Right atrium auricular region (tissue), 2 donors: ENCODE results near the gene MPZL1. TPM values are rescaled to one million over a fixed set of nuclear protein-coding genes. Genes with fewer than 3 reads are reported as not detected.

Experiments
- DNase-seq: peaks from one replicate; pipeline ENCODE4 v3.0.0-alpha.2; 2019; ENCODE audit warnings: low spot score
- H3K27ac ChIP-seq, 2 donors: fragments of 200-600 bp; sonication (generic); 1 replicate in 1 of 2; 2 replicates in 1 of 2; pipeline ENCODE4 v1.5.1; 2016 to 2019
- H3K27me3 ChIP-seq, 2 donors: fragments of 200-600 bp; sonication (generic); one replicate each; pipeline versions ENCODE4 v1.5.1 to v1.6.0; 2017 to 2019
- H3K36me3 ChIP-seq: fragments of 200-600 bp; sonication (generic); one replicate; pipeline ENCODE4 v1.5.1; 2016
- H3K4me1 ChIP-seq, 2 donors: fragments of 200-600 bp; sonication (generic); one replicate each; pipeline versions ENCODE4 v1.5.1 to v1.6.0; 2017 to 2019
- H3K4me3 ChIP-seq, 2 donors: fragments of 200-600 bp; sonication (generic); 1 replicate in 1 of 2; 2 replicates in 1 of 2; pipeline ENCODE4 v1.5.1; 2017 to 2019; ENCODE audit warnings: mild to moderate bottlenecking in 1 of 2, moderate library complexity in 1 of 2
- H3K9me3 ChIP-seq, 2 donors: fragments of 200-600 bp; sonication (generic); one replicate each; pipeline ENCODE4 v1.5.1; 2019
- CTCF ChIP-seq, 2 donors: fragments of 200-600 bp; sonication (generic); IDR thresholded peaks; one replicate each; pipeline ENCODE4 v1.5.1; 2019; ENCODE audit warnings: antibody characterized with exemption in 2 of 2
- total RNA-seq, 2 donors: library from RNA; depleted of rRNA; stranded (reverse); fragments of >200 nt; gene quantifications; one replicate each; pipeline ENCODE4 v1.1.0, GENCODE V29; 2016

MPZL1 gene
- total RNA-seq, 2 donors from 2014 or later, result 22.4 to 52.0 TPM

- no peak for TF ChIP-seq CTCF (IDR thresholded peaks at IDR 0.05)
- no peak overlapping the region for H3K27ac ChIP-seq
- no peaks in the 10 kb centered on the region for H3K36me3 ChIP-seq
- no peak overlapping the region for H3K4me3 ChIP-seq
- no peak for DNase-seq
- peaks cover 0 to 40% of the 10 kb centered on the region in 2 donors for H3K4me1 ChIP-seq
- no peaks in the 10 kb centered on the region for H3K27me3 ChIP-seq
- H3K9me3 ChIP-seq, result no peaks in the 10 kb centered on the region
Observed at GRCh38 chr1:167798952-167799351, 77.2 kb downstream of the MPZL1 start.

- TF ChIP-seq CTCF (IDR thresholded peaks at IDR 0.05), result no peak
- no peak for DNase-seq
- Histone ChIP-seq H3K27ac (no peak overlapping the region), H3K27me3 (no peaks in the 10 kb centered on the region), H3K4me1 (peaks cover 0 to 40% of the 10 kb centered on the region in 2 donors), H3K36me3 (no peaks in the 10 kb centered on the region), H3K4me3 (no peak overlapping the region), H3K9me3 (no peaks in the 10 kb centered on the region)
Observed at GRCh38 chr1:167799747-167800146, 78.0 kb downstream of the MPZL1 start.

- Histone ChIP-seq H3K4me3 (no peak overlapping the region), H3K36me3 (no peaks in the 10 kb centered on the region), H3K27ac (peak overlapping the region in 1 of 2 donors; percentile 6), H3K27me3 (no peaks in the 10 kb centered on the region), H3K4me1 (peaks cover 0 to 35% of the 10 kb centered on the region in 2 donors), H3K9me3 (no peaks in the 10 kb centered on the region)
- TF ChIP-seq CTCF (IDR thresholded peaks at IDR 0.05), result no peak
- DNase-seq, result no peak
Observed at GRCh38 chr1:167800251-167800650, 78.5 kb downstream of the MPZL1 start.

- Histone ChIP-seq H3K27me3 (no peaks in the 10 kb centered on the region), H3K9me3 (no peaks in the 10 kb centered on the region), H3K4me1 (peaks cover 0 to 15% of the 10 kb centered on the region in 2 donors), H3K36me3 (no peaks in the 10 kb centered on the region), H3K4me3 (no peak overlapping the region), H3K27ac (no peak overlapping the region)
- no peak for DNase-seq
- no peak for TF ChIP-seq CTCF (IDR thresholded peaks at IDR 0.05)
Observed at GRCh38 chr1:167802235-167802634, 80.5 kb downstream of the MPZL1 start.

GRCh38 chr1:167803358-167804207, 81.8 kb downstream of the MPZL1 start:
- no peak overlapping the region for H3K4me3 ChIP-seq

More at GRCh38 chr1:167803358-167804207, 81.8 kb downstream of the MPZL1 start:
- no peaks in the 10 kb centered on the region for H3K36me3 ChIP-seq
- no peaks in the 10 kb centered on the region for H3K27me3 ChIP-seq
- DNase-seq, result peak; percentile 95
- H3K27ac ChIP-seq, result no peak overlapping the region
- peaks cover 0 to 9% of the 10 kb centered on the region in 2 donors for H3K4me1 ChIP-seq
- peak; percentile 88 to 97 for TF ChIP-seq CTCF (IDR thresholded peaks at IDR 0.05)
- H3K9me3 ChIP-seq, result no peaks in the 10 kb centered on the region
